Activated CD8-positive, alpha-beta memory T cell treated with anti-CD3 and anti-CD28 coated beads for 48 hours (primary cell): Measurements from ENCODE around the gene ENTHD1.
A peak's percentile ranks its signal among the peaks of the same experiment; 100 is the strongest.

Experiments used
- DNase-seq, 3 experiments: peaks; one replicate each; pipeline ENCODE4 v3.0.0-alpha.2; 2020; ENCODE audit warnings: low read depth in 2 of 3, low spot score in 2 of 3

The ENTHD1 gene

DNA sequence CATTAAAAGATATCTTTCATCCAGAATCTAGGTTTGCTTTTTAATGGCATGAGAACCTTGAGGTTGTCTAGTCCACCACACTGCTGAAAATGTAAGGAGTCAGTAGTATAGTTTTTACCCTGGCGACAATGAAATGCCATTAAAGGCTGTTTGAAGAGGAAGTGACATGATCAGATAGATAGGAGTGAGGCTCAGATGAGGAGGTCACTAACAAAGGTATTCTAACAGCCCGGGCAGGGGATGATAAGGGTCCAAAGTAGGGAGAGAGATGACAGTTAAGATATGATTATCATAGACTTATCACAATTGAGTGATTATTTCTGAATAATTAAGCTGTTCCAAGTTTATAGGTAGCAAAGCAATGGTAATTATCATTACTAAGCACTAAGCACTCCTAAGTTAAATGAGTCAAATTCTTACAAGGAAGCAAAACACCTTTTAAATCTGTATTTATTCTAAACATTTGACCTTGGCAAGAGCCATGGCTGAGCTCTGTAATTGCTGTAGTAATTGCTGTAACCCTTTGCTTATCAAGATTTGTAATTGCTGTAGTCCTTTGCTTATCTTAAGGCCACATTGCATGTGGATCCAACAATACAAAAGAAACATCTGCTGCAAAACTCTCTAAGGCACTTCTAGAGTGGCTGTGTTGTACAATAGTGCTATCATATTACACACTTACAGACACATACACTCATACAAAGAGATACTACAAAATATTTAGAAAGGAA, 92.6 kb downstream of the ENTHD1 start:
- no peak for DNase-seq

GRCh38 chr22:39797528-39798147, 95.9 kb downstream of the ENTHD1 start:
- no peak for DNase-seq

DNA sequence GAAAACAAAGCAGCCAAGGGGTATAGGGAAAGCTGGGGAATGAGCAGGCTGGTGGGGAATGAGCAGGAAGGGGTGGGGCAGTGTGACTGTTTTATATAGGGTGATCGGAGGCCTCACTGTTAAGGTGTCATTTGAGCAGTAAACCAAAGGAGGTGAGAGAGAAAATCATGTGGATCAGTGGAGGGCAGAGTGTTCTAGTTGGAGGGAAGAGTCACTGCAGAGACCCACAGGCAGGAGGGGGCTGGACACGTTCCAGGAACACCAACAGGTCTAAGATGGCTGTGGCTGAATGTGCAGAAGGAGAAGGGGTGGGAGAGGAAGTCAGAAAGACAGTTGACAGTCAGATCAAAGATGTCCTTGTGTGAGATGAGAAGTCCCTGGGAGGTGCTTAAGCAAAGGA, 103.8 kb downstream of the ENTHD1 start:
- DNase-seq: no peak

DNA sequence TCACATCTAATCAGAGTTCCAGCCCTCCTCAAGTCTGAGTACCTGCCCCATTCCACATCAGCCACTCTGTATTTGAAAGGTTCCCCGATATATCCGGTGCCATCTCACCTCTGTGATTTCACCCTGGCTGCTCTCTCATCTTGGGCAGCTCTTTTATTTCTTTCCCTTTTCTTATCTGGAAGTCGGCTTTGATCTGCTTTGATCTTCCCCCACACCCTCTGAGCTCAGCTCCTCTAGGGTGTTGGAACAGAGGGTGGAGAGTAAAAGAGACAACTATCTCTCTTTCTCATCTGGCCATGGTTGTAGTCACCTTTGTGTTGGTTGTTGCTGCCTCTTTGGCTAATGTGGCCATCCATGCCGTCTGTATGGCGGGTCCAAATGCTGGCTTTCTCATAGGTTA, 108.3 kb downstream of the ENTHD1 start:
- DNase-seq: no peak

GRCh38 chr22:39777716-39778454, 115.7 kb downstream of the ENTHD1 start:
- no peak for DNase-seq

DNA sequence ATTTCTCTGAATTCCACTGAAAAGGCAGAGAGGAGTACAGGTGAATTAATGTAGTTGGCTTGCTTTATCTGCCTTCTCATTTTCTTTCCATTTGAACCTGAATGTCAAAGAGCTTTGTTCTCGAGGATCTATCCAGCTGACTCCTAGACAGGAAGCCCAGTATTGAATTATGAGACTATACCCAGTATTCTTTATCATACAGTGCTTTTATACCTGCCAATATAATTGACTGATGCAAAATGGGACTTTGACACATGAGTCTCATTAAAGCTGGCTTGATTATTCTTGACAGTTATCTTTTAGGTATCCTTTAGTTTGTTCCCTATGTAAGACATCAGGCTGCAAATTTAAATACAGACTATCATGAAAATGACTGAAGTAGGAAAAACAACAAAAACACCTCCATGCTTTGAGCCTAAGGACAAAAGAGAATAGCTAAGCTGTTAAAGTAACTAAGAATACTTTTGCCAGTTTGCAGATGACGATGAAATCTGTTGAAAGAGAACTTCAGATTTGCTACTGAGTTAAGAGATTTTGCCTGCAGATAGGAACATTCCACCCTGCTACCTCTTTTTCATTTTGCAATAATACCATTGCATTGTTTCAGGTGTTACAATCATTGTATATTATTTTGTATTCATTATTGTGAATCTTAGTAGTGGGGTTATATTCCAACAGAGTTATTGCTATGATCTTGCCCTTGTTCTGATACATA, 117.1 kb downstream of the ENTHD1 start:
- no peak for DNase-seq

- DNase-seq: peak in 1 of 3 experiments; percentile 13
Measured at GRCh38 chr22:39773976-39774539, 119.5 kb downstream of the ENTHD1 start.

- no peak for DNase-seq
Measured at GRCh38 chr22:39773503-39773902, 120.1 kb downstream of the ENTHD1 start.

DNA sequence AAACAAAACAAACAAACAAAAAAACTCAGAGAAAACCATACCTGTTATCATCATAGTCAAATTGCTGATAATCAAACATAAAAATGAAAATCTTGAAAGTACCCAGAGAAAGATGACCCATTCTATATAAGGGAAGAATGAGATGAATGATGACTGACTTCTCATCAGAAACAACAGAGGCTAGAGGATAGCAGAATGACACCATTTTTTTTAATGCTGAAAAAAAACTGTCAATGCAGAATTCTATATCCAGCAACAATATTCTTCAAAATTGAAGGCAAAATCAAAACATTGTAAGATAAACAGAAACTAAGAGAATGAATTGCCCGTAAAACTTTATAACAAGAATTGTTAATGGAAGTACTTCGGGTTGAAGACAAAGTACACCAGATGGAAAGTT, 122.1 kb downstream of the ENTHD1 start:
- no peak for DNase-seq

- no peak for DNase-seq
Measured at GRCh38 chr22:39765661-39766060, 127.9 kb downstream of the ENTHD1 start.

DNA sequence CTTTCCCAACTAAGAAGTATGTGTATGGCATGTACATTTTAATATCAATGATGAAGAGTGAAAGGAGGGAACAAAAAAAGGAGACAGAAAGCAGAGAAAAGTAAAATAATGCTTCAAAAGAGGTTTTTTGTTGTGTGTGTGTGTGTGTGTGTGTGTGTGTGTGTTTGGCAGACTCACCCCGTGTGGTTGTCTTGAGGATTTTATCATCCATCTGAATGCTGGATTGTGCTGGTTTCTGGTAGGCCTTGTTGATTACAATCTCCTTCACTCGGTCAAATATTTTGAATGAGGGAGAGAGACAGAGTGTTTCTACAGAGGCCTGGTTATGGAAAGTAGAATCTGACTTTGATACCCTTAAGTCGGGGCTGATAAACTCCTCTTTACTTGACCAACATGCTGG, 128.5 kb downstream of the ENTHD1 start:
- no peak for DNase-seq

- DNase-seq: no peak
Measured at GRCh38 chr22:39763276-39763675, 130.3 kb downstream of the ENTHD1 start.

DNA sequence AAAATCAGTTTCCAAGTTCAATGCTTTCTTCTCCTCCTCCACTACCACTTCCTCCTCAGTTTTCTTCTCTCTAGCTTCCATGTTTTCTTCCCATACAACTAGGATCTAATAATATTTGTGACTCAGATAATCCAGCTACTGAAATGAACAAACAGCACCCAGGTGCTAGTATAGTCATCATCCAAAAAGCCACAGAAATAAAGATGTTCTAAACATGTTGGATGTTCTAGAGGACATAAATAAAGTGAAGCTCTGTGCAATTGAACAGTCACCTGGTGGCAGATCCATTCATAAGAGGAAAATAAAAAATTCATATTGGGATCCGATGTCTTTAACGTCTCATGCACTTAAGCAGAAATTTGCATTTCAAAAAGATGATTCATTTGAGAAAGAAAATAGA, 142.8 kb downstream of the ENTHD1 start:
- DNase-seq: no peak

GRCh38 chr22:39748877-39749276, 144.7 kb downstream of the ENTHD1 start:
- no peak for DNase-seq

GRCh38 chr22:39746600-39747262, 146.8 kb downstream of the ENTHD1 start:
- no peak for DNase-seq

GRCh38 chr22:39745789-39746188, 147.8 kb downstream of the ENTHD1 start:
- no peak for DNase-seq

- no peak for DNase-seq
Measured at GRCh38 chr22:39744353-39744752, 149.2 kb downstream of the ENTHD1 start.

DNA sequence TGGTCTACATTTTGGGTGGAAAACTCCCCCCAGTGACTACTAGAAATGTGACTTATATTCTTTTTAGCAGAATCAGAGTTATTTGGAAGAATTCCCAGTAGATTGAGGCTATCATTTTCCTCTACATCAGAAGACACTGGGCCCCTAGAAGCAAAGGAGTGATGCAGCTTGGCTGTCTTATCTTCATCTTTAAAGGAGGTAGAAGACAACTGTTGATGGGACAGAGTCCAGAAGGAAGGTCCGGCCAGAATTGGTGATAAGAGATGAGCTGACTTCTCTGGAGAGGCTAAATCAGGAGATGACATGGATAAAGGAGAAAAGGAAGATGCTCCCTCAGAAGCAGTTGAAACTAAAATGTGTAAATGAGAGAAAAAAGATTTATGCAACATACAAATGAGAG, 149.6 kb downstream of the ENTHD1 start:
- DNase-seq: no peak

DNA sequence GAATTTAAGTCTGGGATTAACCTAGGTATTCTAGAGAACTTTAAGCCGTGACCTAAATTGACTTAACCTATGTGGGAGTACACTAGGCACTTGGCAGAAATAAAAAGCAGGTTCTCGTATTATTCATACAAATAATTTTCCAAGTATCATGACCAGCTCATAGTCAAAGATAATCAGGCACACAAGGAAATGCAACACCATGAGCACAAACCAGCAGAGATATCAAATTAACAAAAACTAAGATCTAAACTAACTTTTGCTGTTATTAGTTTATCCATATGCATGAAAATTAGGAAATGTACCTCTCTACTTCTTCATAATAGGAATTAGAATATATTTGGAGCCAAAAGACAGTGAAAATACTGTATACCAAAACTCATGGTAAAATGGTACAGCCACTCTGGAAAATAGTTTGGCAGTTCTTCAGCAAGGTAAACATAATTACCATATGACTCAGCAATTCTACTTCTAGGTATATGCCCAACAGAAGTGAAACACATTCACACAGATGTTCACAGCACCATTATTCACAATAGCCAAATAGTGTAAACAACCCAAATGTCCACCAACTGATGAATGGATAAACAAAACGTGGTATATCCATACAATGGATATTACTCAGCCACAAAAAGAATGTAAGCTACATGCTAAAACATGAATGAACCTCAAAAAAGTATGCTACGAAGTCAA, 154.1 kb downstream of the ENTHD1 start:
- DNase-seq: no peak

GRCh38 chr22:39738746-39739145, 154.8 kb downstream of the ENTHD1 start:
- DNase-seq: no peak
